Activated CD8-positive, alpha-beta memory T cell treated with anti-CD3 and anti-CD28 coated beads, Interleukin-2, amount 50 U/mL, for 48 hours (primary cell): ENCODE data around the gene TLCD1.
"Not testable (repeated sequence)": the region's sequence is repeated elsewhere in the genome, so short reads cannot be mapped to it uniquely, and the experiment has no call there.

Source experiments
- DNase-seq: peaks from one replicate; pipeline ENCODE4 v3.0.0-alpha.2; 2020

Gene TLCD1

DNA sequence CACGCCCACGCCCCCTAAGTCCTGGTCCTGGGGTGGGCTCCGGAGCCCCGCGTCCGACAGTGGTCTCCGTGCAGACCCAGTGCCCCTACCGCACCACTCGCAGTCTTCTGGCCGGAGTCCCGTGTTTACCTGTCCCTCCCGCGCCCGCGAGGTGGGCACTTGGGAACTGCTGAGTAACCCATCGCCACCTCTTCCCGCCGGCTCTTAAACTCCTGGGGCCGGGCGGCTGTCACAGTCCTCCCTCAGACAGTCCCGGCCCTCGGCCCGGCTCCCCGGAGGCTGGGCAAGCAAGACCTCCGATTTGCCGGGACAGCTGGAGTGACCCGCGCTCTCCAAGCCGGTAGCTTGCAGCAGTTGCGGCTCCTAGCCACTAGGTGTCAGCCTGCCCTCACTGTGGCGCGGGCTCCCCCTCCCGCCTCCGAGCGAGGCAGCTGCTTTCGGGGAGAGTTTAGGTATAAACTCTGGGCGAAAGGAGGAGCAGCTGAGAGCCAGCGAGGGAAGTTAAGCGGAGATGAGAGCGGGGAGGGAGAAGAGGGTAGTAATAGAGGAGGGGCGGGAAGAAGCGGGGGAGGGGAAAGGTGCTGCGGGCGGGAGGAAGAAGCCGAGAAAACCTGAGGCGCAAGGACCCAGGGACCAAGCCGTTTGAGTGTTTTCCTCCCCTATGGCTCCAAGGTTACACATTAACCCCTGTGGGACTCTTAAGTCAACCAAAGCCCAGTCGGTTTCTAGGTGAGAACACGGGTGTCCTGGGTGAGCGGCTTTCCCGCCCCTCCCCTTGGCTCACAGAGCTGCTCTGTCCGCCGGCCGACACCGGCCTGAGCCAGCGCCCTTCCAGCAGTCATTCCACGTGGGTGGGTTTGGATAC is 826 bp upstream of the TLCD1 start:
- DNase-seq: peak; percentile 97

DNA sequence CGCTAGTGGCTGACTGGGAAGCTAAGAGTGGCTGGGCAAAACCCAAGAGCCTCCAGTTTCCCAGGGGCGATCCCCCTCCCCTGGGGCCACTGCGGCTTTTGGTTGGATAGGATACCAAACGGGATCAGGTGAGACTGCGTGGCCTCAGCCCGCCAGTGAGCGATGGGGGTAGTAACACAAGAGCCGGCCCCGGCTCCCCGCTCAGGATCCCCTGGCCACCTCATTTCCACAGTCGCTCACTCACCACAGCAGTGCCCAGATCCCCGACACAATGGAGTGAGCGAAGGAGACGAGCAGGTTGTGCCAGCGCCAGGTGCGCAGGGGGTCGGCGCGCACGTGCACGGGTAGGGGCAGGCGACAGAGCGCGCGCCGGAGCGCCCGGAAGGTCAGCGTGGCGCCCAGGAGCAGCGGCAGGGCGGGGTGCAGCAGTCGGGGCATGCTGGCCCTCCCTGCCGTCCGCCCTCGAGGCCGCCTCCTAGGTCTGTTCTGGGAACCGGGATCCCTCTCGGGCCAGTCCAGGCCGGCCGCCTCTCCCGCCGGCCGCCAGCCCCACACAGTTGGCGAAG is 290 bp downstream of the TLCD1 start:
- peak; percentile 89 for DNase-seq

DNA sequence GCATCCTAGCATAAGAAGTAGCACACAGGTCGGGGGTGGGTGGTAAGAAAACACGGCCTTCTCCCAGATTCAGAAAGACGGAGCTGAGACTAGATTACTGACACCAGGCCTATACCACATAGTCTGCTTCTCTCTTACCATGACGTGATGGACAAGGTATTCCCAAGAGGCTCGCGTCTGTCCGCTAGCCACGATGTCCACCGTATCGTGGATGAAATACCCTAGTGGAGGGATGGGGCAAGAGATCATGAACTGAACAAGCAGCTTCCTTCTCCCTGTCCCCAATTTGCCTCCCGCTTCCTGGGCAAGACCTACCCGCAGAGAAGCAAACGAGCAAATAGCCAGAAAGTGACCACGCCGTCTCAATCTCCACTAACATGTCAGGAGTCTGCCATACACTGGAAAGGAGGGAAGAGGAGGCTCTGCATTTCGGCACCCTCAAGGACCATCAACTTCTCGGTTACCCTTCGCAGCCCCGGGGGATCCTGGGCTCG is 820 bp downstream of the TLCD1 start:
- peak; percentile 79 for DNase-seq

DNA sequence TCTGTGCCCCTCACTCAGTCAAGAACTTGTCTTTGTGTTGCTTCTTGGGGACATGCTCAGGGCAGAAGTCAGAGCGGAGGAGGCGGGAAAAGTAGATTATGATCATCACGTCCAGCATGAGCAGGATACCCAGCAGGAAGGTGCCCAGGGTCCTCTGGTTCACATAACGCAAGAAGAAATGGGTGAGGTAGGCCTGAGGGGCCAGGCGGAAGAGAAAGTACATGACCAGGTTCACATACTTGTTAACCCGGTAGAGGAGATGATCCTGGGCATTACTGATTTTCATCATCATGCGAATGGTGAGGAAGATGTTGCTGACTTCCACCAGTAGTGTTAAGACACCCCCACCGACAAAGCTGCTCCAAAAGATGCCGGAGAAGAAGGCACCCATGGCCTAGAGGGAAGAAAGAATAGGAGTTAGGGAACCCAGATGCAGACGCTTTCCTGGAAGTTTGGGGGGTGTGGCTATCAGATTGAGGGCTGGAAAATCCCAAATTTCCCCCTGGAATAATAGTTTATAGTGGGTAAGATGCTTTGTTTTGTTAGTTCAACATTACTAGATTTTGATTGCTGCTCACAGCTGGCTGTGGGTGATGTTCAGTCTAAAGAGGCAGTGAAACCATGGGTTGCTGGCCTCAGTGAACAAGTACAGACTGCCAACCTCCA is 1.4 kb downstream of the TLCD1 start:
- DNase-seq: peak; percentile 71

DNA sequence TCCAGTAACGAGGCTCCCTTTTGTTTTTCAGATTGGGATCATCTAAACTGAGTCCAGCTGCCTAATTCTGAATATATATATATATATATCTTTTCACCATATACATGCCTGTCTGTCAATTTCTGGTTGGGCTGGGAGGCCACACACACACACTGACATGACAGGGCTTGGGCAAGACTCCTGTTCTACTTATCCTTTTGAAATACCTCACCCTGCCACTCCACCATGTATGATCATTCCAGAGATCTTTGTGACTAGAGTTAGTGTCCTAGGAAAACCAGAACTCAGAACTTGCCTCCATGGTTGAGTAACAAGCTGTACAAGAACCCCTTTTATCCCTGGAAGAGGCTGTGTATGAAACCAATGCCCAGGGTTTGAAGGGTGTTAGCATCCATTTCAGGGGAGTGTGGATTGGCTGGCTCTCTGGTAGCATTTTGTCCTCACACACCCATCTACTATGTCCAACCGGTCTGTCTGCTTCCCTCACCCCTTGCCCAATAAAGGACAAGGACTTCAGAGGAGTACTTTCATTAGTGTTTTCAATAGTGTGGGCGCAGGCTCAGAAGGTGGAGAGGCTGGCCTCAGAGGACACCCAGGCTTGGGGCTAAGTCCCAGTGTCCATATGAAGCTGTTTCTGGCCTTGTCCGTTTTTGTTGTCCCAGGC is 2.1 kb downstream of the TLCD1 start:
- DNase-seq: not testable (repeated sequence)

DNA sequence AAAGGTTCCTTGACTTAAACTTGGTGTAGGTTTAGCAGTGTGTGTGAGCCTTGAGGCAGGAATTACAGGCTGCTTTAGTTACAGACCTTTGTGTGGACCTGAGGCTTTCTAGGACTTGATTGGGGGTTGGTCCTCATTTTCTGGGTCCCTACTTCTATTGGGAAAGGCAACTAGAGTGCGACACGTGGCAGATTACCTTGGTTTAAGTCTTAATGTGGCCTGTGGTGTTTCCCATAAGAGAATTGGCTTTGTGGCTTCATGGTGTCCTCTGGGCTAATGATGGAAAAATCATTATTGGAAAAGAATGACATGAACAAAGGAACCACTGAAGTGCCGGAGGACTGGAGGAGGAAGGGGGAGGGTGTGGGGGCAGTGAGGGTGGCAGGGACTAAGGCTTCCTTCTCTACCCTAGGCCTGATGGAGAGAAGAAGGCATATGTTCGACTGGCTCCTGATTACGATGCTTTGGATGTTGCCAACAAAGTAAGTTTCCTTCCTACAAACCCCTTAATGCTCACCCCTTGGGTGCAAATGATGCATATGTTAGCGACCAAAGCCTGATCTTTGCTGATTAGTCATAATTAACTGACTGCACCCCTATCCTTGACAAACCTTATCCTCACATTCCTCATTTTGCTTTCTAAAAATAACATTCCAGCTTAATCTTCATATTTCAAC is 2.7 kb downstream of the TLCD1 start:
- DNase-seq: no peak

DNA sequence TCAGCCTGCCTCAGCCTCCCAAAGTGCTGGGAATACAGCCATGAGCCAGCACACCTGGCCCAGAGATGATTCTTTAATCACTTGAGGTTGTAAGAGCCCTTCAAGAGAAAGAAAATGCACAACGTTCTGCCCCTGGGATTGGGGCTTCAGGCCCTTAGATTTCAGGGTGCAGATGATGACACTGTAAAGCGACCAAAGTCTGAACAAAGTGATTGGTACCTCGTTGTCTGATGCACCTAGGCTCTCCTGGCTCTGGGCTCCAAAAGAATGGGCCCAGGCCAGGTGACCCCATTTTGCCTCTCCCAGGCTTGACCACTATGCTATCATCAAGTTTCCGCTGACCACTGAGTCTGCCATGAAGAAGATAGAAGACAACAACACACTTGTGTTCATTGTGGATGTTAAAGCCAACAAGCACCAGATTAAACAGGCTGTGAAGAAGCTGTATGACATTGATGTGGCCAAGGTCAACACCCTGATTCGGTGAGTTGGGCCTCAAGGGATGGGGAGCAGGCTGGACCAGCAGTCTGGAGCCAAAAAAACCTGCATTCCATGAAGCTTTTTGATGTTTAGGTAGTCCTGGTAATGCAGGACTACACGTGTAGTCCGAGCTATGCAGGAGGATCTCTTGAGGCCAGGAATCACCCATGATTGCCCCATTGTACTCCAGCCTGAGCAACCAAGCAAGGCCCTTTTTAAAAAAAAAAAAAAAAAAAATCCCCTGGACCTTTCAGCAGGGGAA is 3.4 kb downstream of the TLCD1 start:
- DNase-seq: no peak

DNA sequence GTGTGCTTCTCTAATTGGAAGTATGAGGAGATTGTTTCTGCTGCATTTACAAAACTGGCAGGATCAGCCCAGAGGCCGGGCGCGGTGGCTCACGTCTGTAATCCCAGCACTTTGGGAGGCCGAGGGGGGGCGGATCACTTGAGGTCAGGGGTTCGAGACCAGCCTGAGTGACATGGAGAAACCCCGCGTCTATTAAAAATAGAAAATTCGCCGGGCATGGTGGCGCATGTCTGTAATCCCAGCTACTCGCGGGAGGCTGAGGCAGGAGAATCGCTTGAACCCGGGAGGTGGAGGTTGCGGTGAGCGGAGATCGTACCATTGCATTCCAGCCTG is 5.1 kb downstream of the TLCD1 start:
- DNase-seq: not testable (repeated sequence)

DNA sequence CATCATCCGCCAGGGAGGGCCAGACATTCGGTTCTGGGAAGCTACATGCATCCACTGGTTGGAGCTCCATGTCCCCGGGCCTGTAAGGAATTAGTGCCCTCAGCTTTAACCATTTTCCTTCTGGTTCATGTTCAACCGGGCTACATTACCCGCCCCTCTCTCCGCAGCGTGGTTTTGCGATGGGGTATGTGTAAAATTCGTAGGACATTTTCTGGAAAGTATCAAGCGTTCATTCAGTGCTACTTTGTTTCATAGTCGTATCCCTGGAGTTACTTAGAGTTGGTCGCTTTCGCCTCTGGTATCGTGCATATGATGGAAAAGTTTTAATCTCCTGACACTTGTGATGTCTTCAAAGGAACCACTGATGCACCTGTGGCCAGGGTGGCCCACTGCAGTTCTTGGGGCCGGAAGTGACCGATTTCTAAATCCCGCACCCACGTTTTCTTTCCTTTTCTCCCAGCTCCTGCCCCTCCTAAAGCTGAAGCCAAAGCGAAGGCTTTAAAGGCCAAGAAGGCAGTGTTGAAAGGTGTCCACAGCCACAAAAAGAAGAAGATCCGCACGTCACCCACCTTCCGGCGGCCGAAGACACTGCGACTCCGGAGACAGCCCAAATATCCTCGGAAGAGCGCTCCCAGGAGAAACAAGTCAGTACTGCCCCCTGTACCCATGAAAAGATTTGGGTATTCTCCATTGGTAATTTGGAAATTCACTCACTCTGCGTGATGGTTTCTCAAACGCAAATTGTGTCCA is 5.6 kb downstream of the TLCD1 start:
- peak; percentile 69 for DNase-seq

DNA sequence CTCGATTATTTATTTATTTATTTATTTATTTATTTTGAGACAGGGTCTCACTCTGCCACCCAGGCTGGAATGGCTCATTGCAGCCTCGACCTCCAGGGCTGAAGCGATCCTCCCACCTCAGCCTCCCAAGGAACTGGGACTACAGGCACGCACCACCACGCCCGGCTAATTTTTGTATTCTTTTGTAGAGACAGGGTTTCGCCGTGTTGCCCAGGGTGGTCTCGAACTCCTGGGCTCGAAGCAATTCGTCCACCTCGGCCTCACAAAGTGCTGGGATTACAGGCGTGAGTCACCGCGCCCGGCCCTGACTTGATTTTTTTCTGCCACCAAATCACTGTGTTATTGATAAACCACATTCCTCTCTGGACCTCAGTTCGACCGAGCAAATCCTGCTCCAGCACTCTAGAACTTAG is 7.0 kb downstream of the TLCD1 start:
- DNase-seq: no peak

DNA sequence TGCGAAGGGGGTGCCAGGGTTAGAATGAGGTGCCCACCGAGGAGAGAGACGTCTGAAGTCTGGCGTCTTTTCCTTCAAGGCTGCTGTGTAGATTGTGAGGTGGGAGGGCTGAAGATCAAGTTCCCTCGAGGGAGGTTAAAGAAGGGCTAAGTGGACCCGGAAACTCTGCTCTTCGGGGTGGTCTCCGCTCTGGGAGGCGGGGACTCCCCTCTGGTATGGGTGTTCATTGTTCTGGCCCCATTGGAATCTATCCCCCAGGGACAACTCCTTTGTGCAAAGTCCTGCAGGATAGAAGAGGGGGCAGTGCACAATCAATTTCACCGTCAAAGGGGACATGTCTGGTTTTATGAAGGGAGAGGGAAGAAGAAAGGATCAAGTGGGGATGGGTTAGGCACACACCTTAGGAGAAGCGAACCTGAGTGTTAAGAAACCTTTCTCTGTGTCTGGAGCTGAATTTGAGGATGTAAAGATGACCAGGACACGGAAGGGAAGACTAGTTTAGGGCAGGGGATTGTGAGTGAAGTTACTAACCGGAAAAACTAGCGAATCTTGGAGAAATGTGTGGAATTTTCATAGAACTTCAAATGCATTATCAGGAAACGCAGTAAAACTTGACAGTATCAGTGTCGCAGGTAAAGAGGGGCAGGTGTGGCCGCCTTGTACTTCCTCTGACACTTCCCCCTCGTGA is 7.6 kb downstream of the TLCD1 start:
- no peak for DNase-seq

DNA sequence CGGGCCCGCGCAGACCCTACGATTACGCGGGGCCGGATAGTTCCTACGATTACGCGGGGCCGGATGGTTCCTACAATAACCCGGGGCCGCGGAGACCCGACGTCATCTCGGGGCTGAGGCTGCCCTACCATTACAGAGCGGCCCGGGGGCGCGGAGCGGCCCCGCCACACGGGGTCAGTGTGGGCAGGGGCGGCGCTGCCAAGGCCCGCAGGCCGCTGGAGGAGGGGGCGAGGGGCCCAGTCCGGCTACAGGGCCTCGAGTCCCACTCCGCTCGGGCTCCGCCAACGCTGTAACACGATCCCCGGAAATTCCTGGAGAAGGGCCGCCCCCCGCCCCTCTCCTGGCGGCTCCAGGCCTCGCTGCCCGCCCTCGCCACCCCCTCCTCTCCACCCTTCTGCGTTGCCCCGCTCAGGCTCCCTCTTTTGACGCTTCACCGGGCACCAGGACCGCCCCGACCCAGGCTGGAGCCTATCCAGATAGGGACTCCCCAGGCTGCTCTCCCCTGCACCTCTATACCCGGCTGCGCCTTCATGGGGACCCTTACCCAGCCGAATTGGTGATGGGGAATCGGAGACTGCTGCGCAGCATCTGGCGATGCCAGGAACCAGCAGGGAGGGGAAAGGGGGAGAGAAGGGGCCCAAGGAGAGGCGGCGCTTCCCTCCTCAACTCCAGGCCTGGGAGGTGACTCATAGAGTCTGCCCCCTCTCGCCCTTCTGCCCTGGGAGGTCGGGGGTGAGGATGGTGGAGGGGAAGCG is 8.3 kb downstream of the TLCD1 start, which contains the start of gene RAB34:
Gene RAB34 (minus strand): TSS at position 291 of the 755 bp plus-strand sequence. CDS start 602 bp downstream, outside the sequence.
- peak; percentile 79 for DNase-seq

DNA sequence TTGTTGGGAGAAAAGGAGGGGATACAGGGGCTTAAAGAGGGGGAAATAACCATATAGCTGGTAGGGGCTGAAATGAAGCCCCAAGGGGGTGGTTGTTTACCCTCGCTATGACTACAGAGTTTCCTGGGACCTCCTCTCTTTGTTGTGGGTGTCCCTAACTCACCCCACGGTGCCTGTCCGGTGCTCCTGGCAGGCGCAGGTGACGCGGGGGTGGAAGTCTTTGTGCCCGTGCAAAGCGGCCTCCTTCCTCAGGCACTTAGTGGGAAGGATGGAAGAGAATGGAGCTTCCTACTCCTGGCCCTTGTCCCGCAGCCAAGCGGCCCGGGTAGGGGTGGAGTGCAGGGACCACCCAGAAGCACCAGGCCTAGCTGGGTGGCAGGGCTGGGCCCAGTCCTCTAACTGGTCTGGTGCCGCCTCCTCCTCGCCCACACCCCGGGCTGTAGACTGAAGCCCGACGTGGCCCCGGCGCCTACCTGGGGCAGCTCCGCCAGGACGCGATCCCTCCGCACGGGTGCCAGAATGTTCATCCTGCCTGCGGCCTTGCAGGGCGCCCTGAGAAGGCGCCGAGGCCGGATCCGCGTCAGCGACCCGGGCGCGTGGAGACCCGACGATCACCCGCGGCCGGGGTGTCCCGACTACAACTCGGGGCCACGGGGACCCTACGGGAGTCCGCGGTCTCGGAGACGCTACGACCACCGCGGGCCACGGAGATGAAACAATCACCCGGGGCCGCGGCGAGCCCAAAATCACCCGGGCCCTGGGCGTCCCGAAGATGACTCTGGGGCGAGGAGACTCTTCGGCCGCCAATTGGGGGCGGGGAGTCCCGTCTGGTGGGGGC is 9.1 kb downstream of the TLCD1 start:
- DNase-seq: peak; percentile 71

DNA sequence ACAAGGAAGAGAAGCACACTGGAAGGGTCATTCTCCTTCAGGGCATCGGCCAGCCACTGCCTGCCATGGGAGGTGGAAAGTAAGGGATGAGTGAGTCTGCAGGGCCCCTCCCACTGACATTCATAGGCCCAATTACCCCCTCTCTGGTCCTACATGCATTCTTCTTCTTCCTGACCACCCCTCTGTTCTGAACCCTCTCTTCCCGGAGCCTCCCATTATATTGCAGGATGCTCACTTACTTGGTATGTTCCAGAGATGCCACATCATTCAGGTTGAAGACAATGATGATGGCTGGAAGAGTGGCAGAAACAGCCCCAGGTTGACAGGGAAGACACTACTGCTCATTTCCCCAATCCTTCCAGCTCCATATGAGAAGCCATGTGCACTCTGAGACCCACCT is 10.8 kb downstream of the TLCD1 start:
- DNase-seq: no peak

DNA sequence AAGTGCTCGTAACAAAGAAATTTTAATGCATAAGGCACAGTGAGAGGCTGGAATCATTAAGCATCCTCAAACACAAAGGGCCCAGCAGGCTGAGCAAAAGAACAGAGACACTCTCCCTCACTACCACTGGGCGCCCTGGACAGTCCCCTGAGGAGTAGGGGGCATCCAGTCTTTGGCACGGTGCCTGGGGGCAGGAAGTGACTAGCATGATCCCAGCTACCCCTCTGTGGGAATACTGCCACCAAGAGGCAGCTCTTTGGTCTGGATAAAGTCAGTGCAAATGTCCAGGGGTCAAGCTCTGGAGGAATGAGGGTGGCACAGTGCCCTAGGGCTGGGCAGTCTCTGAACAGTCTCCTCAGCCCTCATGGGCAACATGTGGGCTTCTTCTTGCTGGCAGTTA is 11.8 kb downstream of the TLCD1 start:
- no peak for DNase-seq

DNA sequence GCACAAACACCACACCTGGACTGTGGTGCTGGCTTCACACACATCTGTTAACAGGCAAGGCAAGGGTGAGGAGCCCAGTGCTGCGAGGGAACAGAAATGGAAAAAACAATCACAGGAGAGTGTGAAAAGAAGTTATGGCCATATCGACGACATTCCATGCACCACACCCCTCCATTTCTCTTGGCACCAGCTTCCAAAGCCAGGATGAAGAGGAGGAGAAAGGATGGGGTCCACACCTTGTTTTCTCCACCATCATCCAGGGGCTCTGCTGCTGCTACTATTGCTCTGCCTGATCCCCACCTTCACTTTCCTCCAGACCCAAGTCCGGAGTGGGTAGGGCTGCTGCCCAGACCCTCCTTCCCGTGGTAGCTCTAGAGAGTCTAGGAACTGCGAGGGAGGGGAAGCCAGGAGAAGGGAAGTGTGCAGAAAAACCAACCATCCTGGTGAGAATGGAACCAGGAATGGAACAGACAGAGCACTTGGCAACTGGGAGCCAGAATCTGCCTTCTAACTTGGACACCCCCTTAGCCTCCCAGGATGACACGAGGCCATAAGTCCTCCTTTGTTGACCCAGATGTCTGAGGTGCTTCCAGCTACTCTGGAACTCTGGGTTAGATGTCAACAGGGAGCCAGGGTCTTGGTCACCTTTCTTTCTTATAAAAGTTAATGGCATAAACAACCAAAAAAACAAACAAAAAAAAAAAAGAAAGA is 13.2 kb downstream of the TLCD1 start:
- DNase-seq: no peak

DNA sequence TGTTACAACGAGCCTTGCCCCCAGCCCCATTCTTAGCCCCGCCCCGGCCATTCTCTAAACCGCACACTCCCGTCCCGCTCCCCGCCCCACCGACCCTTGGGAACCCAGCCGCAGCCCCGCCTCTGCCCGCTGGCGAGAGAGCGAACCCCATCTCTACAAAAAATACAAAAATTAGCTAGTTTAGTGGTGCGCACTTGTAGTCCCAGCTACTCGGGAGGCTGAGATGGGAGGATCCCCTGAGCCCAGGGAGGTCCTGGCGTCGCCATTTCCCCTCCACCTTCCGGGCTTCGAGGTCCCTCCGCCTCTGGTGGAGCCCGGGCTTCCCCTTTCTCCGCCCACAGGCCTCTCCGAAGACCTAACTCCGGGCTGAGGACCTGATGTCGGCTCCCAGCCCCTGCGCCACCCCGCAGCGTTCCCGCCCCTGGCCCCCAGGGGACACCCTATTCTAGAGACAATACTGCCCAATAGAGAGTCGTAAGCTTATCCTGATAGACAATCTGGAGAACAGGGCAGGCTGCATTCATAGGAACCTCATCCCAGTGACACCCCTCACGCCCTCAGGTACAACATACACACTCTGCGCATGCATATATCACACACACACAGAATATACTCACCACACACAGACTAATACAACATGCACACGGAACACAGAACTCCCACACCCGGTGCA is 13.9 kb downstream of the TLCD1 start:
- peak; percentile 85 for DNase-seq

DNA sequence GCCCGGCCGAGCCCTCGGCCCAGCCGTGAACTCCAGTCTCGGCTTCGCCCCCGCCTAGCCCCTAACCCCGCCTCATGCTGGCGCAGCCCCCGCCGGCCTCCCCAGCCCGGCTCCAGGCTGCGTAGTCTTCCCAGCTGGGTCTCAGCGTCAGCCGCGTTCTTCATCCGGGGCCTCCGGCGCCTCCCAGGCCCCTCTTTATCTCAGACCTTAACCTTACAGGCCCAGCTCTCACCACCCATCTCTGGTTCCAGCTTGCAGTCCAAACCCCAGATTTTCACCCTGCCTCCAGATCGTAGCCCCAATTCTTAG is 14.4 kb downstream of the TLCD1 start, which contains the start of gene PROCA1:
Gene PROCA1 (minus strand): TSS at position 166 of the 309 bp plus-strand sequence. CDS start 228 bp downstream, outside the sequence.
- peak; percentile 74 for DNase-seq
